Fibroblast of villous mesenchyme (primary cell): ENCODE data around the gene ASPSCR1. TPM values are rescaled to one million over a fixed set of nuclear protein-coding genes. Genes with fewer than 3 reads are reported as not detected.

Source experiments
- total RNA-seq: library from RNA; depleted of rRNA; stranded (reverse); fragments of >200 nt; gene quantifications from 2 replicates; pipeline ENCODE4 v1.2.3, GENCODE V29; 2012

ASPSCR1 gene
- total RNA-seq, 1 donor: 28.5 TPM

Other genes with a start within 250 kb of the ASPSCR1 start
- not detected in 2 replicates for gene GCGR, start 173.5 kb upstream of the ASPSCR1 start, total RNA-seq
- 55.7 and 96.6 TPM in 2 replicates for gene MCRIP1, start 144.3 kb upstream of the ASPSCR1 start, total RNA-seq
- gene PPP1R27, start 142.6 kb upstream of the ASPSCR1 start, total RNA-seq: not detected in 2 replicates
- 735 and 809 TPM in 2 replicates for gene P4HB, start 117.1 kb upstream of the ASPSCR1 start, total RNA-seq
- gene ARHGDIA, start 106.3 kb upstream of the ASPSCR1 start, total RNA-seq: 106 and 181 TPM in 2 replicates
- 120 and 134 TPM in 2 replicates for gene ALYREF, start 86.0 kb upstream of the ASPSCR1 start, total RNA-seq
- 101 and 150 TPM in 2 replicates for gene ANAPC11, start 85.9 kb upstream of the ASPSCR1 start, total RNA-seq
- 0.43 and 0.64 TPM in 2 replicates for gene NPB, start 75.4 kb upstream of the ASPSCR1 start, total RNA-seq
- gene PCYT2, start 66.2 kb upstream of the ASPSCR1 start, total RNA-seq: 70.8 and 73.1 TPM in 2 replicates
- 14.7 and 18.0 TPM in 2 replicates for gene SIRT7, start 59.5 kb upstream of the ASPSCR1 start, total RNA-seq
- 20.0 and 23.3 TPM in 2 replicates for gene MAFG, start 49.9 kb upstream of the ASPSCR1 start, total RNA-seq
- gene PYCR1, start 40.3 kb upstream of the ASPSCR1 start, total RNA-seq: 101 and 127 TPM in 2 replicates
- gene MYADML2, start 30.4 kb upstream of the ASPSCR1 start, total RNA-seq: not detected in 2 replicates
- under 0.01 TPM in 1 of 2 replicates, not detected in the other for gene NOTUM, start 16.4 kb upstream of the ASPSCR1 start, total RNA-seq
- 30.7 and 33.2 TPM in 2 replicates for gene CENPX, start 45.2 kb downstream of the ASPSCR1 start, total RNA-seq
- gene LRRC45, start 45.7 kb downstream of the ASPSCR1 start, total RNA-seq: 12.9 and 13.4 TPM in 2 replicates
- 6.4 and 9.1 TPM in 2 replicates for gene RAC3, start 54.0 kb downstream of the ASPSCR1 start, total RNA-seq
- gene DCXR, start 60.1 kb downstream of the ASPSCR1 start, total RNA-seq: 40.6 and 51.9 TPM in 2 replicates
- gene RFNG, start 74.2 kb downstream of the ASPSCR1 start, total RNA-seq: 39.6 and 47.5 TPM in 2 replicates
- gene GPS1, start 74.3 kb downstream of the ASPSCR1 start, total RNA-seq: 104 and 109 TPM in 2 replicates
- 56.1 and 64.4 TPM in 2 replicates for gene DUS1L, start 88.2 kb downstream of the ASPSCR1 start, total RNA-seq
- gene FASN, start 120.6 kb downstream of the ASPSCR1 start, total RNA-seq: 274 and 280 TPM in 2 replicates
- gene CCDC57, start 235.2 kb downstream of the ASPSCR1 start, total RNA-seq: 19.9 and 20.6 TPM in 2 replicates